Panc1 (cell line): ENCODE measurements around the gene PROK2. TPM values are rescaled to one million over a fixed set of nuclear protein-coding genes. Genes with fewer than 3 reads are reported as not detected.

Experiments
- total RNA-seq: library from RNA; stranded (reverse); gene quantifications from one replicate; pipeline ENCODE4 v1.2.1, GENCODE V29; 2021; ENCODE audit not compliant: unreplicated experiment

Gene PROK2
- total RNA-seq, 1 experiment from 2014 or later, result not detected

Other genes with a start within 250 kb of the PROK2 start
- gene FOXP1, start 201.4 kb downstream of the PROK2 start, total RNA-seq, result 2.9 TPM
- 0.39 TPM for gene EIF4E3, start 59.7 kb downstream of the PROK2 start, total RNA-seq
- 0.15 TPM for gene GPR27, start 31.3 kb downstream of the PROK2 start, total RNA-seq